Activated T-helper 2 cell treated with anti-CD3 and anti-CD28 coated beads, Interferon-gamma antibody, Interleukin-2, Interleukin-4, amounts not matched to agents 10 μg/mL and 5 μg/mL and 100 μg/mL, durations not matched to agents 14 hours and 24 hours and 36 hours (primary cell): ENCODE measurements around the gene MBTPS2. TPM values are rescaled to one million over a fixed set of nuclear protein-coding genes. Genes with fewer than 3 reads are reported as not detected.
A peak's percentile ranks its signal among the peaks of the same experiment; 100 is the strongest.
"Not testable (repeated sequence)": the region's sequence is repeated elsewhere in the genome, so short reads cannot be mapped to it uniquely, and the experiment has no call there.

Experiments
- DNase-seq: peaks from one replicate; pipeline ENCODE4 v3.0.0; 2021; ENCODE audit warnings: low spot score
- H3K27ac Mint-ChIP-seq: one replicate; pipeline ENCODE4 v1.8.0; 2021; ENCODE audit warnings: mixed read lengths
- H3K27me3 Mint-ChIP-seq: one replicate; pipeline ENCODE4 v1.8.0; 2021; ENCODE audit warnings: low read depth, mixed read lengths
- H3K36me3 Mint-ChIP-seq: one replicate; pipeline ENCODE4 v1.8.0; 2021; ENCODE audit warnings: low read depth, mixed read lengths
- H3K4me1 Mint-ChIP-seq: one replicate; pipeline ENCODE4 v1.8.0; 2021; ENCODE audit warnings: low read depth, mixed read lengths
- H3K4me3 Mint-ChIP-seq: one replicate; pipeline ENCODE4 v1.8.0; 2021; ENCODE audit warnings: low read depth, mild to moderate bottlenecking, moderate library complexity, mixed read lengths
- H3K9me3 Mint-ChIP-seq: one replicate; pipeline ENCODE4 v1.8.0; 2021; ENCODE audit warnings: mixed read lengths
- intact Hi-C: fragments of 100-400 bp; cut with micrococcal nuclease; formaldehyde crosslinking; loops from one replicate; pipeline ENCODE4 v1.15.1; 2023
- total RNA-seq: library from RNA; stranded (reverse); gene quantifications from 2 replicates; pipeline ENCODE4 v1.2.3, GENCODE V29; 2022

The MBTPS2 gene
- total RNA-seq: 9.8 and 10.4 TPM in 2 replicates

DNA sequence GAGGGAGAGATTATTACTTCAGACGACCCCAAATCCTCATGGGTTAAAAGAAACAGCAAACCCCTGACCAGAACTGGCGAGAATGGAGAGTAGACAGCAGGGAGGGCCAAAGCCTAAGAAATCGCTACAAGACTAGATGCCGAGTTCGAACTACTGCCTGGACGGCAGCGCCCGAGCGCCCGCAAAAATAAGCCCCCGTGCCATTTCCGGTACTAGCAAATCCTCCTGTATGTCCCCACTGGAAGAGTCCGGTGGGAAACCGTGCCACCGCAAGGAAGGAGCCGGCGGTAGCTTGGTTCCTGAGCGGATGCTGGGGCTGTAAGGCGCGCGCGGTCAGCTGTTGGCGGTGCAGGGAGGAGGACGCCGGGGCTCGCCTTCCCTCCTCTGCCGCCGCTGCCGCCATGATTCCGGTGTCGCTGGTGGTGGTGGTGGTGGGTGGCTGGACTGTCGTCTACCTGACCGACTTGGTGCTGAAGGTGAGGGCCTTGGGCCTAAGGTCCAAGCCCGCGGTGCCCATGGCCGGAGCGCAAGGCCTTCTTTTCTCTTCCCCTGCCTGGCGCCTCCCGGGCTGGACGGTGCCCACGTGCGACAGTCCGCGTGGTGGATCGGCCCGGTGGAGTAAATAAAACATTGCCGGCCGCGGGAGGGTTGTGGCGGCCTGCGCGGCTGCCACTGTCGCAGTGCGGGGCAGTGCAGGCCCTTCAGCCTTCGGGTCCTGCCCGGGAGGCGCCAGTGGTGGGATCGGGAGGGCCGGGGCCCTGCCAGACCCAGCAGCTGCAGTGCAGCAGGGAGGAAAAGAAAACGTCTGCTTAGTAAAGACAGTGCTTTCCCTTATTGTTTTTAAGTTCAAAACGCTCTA, at the start of gene MBTPS2:
TSS of gene MBTPS2 (plus strand) at position 284 of the 859 bp plus-strand sequence. CDS start at position 402, 118 bp downstream.
- H3K27ac Mint-ChIP-seq: peak within 1 kb of the TSS; percentile 85
- peak within 1 kb of the TSS; percentile 87 for H3K4me3 Mint-ChIP-seq
- intact Hi-C loops: loop anchor here (1.0 to 5.0 kb wide), 4 partner anchors 93 to 353 kb away; partner anchors contain the start of gene SMS
- H3K27me3 Mint-ChIP-seq: no peaks in the 10 kb centered on the region
- peaks cover 9% of the 10 kb centered on the region for H3K36me3 Mint-ChIP-seq
- DNase-seq: peak; percentile 78
- H3K9me3 Mint-ChIP-seq: no peaks in the 10 kb centered on the region
- H3K4me1 Mint-ChIP-seq: peaks cover 6% of the 10 kb centered on the region

- Mint-ChIP-seq H3K36me3 (no peaks in the 10 kb centered on the region), H3K4me1 (no peaks in the 10 kb centered on the region), H3K4me3 (no peak overlapping the region), H3K9me3 (no peaks in the 10 kb centered on the region), H3K27me3 (peaks cover 3% of the 10 kb centered on the region), H3K27ac (no peak overlapping the region)
- intact Hi-C loops: no loop called here
- no peak for DNase-seq
These were observed 40.7 kb upstream of the MBTPS2 start for GRCh38 chrX:21798677-21799219.

DNA sequence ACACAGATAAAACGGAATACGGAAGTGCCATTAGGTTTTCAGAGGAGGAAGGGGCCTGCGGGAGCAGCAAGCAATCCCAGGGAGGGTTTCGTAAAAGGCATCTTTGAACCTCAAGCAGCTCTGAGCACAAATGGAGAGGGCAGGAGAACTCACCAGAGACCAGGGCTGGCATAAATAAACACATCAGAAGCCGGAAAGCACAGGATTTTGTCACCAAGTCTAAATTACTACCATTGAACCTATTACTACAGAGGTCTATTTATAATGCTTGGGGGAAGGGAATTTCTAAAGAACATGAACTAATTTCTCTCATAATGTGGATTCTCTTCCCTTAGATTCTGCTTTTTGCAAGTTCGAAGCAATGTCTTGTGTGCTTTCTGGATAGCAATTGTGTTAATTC, 39.6 kb upstream of the MBTPS2 start:
- H3K9me3 Mint-ChIP-seq: no peaks in the 10 kb centered on the region

GRCh38 chrX:21800344-21800770, 39.1 kb upstream of the MBTPS2 start:
- Mint-ChIP-seq H3K27me3 (peaks cover 3% of the 10 kb centered on the region), H3K9me3 (no peaks in the 10 kb centered on the region), H3K4me3 (no peak overlapping the region), H3K27ac (no peak overlapping the region), H3K36me3 (no peaks in the 10 kb centered on the region), H3K4me1 (no peaks in the 10 kb centered on the region)
- intact Hi-C loops: no loop called here
- no peak for DNase-seq

More for the DNA sequence above, 39.6 kb upstream of the MBTPS2 start:
- intact Hi-C loops: no loop called here
- no peaks in the 10 kb centered on the region for H3K4me1 Mint-ChIP-seq
- no peak for DNase-seq
- no peaks in the 10 kb centered on the region for H3K36me3 Mint-ChIP-seq
- H3K4me3 Mint-ChIP-seq: no peak overlapping the region
- no peak overlapping the region for H3K27ac Mint-ChIP-seq
- peaks cover 3% of the 10 kb centered on the region for H3K27me3 Mint-ChIP-seq

DNA sequence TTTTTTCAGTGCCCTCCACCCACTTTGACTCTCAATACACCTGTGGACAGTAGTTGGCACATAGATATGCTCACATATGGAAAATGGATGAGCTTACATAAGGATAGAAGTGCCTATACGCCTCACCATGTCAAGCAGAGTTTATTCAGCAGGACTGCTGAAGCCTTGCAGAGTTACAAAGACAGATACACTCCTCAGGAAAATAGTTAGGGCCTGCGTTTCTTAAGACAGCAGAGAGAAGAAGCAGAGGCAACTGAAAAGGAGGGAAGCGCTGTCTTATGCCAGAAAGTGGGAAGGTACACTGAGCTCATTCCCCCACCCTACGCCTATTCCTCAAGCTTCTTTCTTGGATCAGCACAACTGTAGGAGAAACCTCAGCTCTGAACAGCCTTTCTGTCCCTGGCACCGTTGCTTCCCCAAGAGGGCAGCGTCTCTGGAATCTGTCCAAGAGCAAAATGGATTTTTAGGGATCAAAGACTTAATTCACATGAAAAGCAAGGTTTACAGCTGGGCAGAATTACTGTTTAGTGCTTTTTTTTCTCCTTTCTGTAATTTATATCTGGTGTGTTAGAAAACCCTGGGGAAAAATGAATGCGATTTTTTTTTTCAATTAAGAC, 37.3 kb upstream of the MBTPS2 start:
- no peak overlapping the region for H3K27ac Mint-ChIP-seq
- H3K4me1 Mint-ChIP-seq: no peaks in the 10 kb centered on the region
- H3K27me3 Mint-ChIP-seq: peaks cover 3% of the 10 kb centered on the region
- no peaks in the 10 kb centered on the region for H3K9me3 Mint-ChIP-seq
- DNase-seq: no peak
- intact Hi-C loops: no loop called here
- no peaks in the 10 kb centered on the region for H3K36me3 Mint-ChIP-seq
- H3K4me3 Mint-ChIP-seq: no peak overlapping the region

- intact Hi-C loops: no loop called here
- H3K4me3 Mint-ChIP-seq: no peak overlapping the region
- H3K27ac Mint-ChIP-seq: no peak overlapping the region
- peaks cover 3% of the 10 kb centered on the region for H3K27me3 Mint-ChIP-seq
- H3K36me3 Mint-ChIP-seq: no peaks in the 10 kb centered on the region
- no peaks in the 10 kb centered on the region for H3K4me1 Mint-ChIP-seq
- DNase-seq: no peak
- no peaks in the 10 kb centered on the region for H3K9me3 Mint-ChIP-seq
These were observed 36.6 kb upstream of the MBTPS2 start for GRCh38 chrX:21802839-21803238.

GRCh38 chrX:21806691-21807090, 32.7 kb upstream of the MBTPS2 start:
- Mint-ChIP-seq H3K9me3 (no peaks in the 10 kb centered on the region), H3K4me3 (no peak overlapping the region), H3K4me1 (no peaks in the 10 kb centered on the region), H3K27me3 (no peaks in the 10 kb centered on the region), H3K27ac (no peak overlapping the region), H3K36me3 (no peaks in the 10 kb centered on the region)
- intact Hi-C loops: no loop called here
- no peak for DNase-seq

DNA sequence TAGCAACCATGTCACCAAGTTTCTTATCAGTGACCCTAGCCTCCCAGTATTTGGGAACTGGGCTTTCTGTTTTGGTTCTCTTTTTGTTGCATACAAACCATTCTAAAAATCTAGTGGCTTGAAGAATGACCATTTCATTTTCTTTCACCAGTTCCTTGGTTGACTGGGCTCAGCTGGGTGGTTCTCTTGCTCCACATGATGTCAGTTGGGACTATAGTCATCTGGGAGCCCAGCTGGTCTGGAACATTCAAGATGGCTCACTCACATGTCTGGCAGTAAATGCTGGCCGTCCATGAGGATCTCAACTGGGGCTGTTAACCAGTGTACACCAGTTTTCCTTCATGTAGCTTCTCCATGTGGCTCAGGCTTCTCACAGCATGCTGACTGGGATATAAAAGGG, 27.6 kb upstream of the MBTPS2 start:
- Mint-ChIP-seq H3K4me1 (no peaks in the 10 kb centered on the region), H3K4me3 (no peak overlapping the region), H3K9me3 (no peaks in the 10 kb centered on the region), H3K27ac (no peak overlapping the region), H3K36me3 (no peaks in the 10 kb centered on the region), H3K27me3 (no peaks in the 10 kb centered on the region)
- no peak for DNase-seq
- intact Hi-C loops: no loop called here

GRCh38 chrX:21812628-21813027, 26.8 kb upstream of the MBTPS2 start:
- H3K9me3 Mint-ChIP-seq: no peaks in the 10 kb centered on the region
- H3K27me3 Mint-ChIP-seq: peaks cover 2% of the 10 kb centered on the region
- no peaks in the 10 kb centered on the region for H3K4me1 Mint-ChIP-seq
- H3K4me3 Mint-ChIP-seq: no peak overlapping the region
- DNase-seq: no peak
- intact Hi-C loops: no loop called here
- no peak overlapping the region for H3K27ac Mint-ChIP-seq
- H3K36me3 Mint-ChIP-seq: no peaks in the 10 kb centered on the region

GRCh38 chrX:21813612-21814368, 25.6 kb upstream of the MBTPS2 start:
- no peaks in the 10 kb centered on the region for H3K4me1 Mint-ChIP-seq
- no peaks in the 10 kb centered on the region for H3K9me3 Mint-ChIP-seq
- intact Hi-C loops: no loop called here
- peaks cover 2% of the 10 kb centered on the region for H3K27me3 Mint-ChIP-seq
- no peak overlapping the region for H3K27ac Mint-ChIP-seq
- no peaks in the 10 kb centered on the region for H3K36me3 Mint-ChIP-seq
- no peak overlapping the region for H3K4me3 Mint-ChIP-seq
- no peak for DNase-seq

DNA sequence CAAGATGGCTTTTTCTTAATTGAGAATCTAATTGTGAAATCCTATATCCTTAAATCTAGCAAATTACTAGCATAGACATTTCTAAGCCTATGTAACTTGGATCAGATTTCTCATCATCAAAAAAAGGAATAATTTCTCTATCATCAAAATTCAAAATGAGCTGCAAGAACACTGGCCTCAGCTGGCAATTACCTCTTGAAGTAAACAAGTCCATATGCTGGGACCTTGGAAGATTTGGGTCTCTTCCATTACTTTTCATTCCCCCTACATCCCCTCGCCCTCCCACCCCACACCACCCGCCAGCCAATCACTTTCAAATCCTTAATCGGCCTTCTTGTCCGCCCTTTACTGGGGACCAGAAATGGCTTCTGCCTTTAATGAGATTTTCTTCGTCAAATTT, 23.3 kb upstream of the MBTPS2 start:
- no peaks in the 10 kb centered on the region for H3K9me3 Mint-ChIP-seq
- intact Hi-C loops: no loop called here
- no peaks in the 10 kb centered on the region for H3K36me3 Mint-ChIP-seq
- DNase-seq: no peak
- H3K27ac Mint-ChIP-seq: no peak overlapping the region
- peaks cover 2% of the 10 kb centered on the region for H3K27me3 Mint-ChIP-seq
- H3K4me3 Mint-ChIP-seq: no peak overlapping the region
- no peaks in the 10 kb centered on the region for H3K4me1 Mint-ChIP-seq

DNA sequence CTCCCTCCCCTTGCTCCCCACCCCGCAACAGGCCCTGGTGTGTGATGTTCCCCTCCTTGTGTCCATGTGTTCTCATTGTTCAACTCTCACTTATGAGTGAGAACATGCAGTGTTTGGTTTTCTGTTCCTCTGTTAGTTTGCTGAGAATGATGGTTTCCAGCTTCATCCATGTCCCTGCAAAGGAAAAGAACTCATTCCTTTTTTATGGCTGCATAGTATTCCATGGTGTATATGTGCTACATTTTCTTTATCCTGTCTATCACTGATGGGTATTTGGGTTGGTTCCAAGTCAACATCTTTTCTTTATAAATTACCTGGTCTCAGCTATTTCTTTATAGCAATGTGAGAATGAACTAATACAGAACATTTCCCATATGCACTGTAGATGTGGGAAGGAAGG, 19.2 kb upstream of the MBTPS2 start:
- H3K4me3 Mint-ChIP-seq, H3K36me3 Mint-ChIP-seq, intact Hi-C loops, H3K27me3 Mint-ChIP-seq, DNase-seq, H3K27ac Mint-ChIP-seq, H3K9me3 Mint-ChIP-seq, H3K4me1 Mint-ChIP-seq: not testable (repeated sequence)
